Measurements from ENCODE around the gene RIN1. TPM values are rescaled to one million over a fixed set of nuclear protein-coding genes. Genes with fewer than 3 reads are reported as not detected.

The RIN1 gene
- total RNA-seq, 4 donors from 2014 or later = 3.8 to 9.3 (median 4.7) TPM

- peak within 1 kb of the TSS; percentile 66 to 96 (median 90) for H3K27ac ChIP-seq
- H3K4me1 ChIP-seq = peaks cover 0 to 53% (median 28%) of the 10 kb centered on the region in 3 donors
- TF ChIP-seq, protein P1, sequence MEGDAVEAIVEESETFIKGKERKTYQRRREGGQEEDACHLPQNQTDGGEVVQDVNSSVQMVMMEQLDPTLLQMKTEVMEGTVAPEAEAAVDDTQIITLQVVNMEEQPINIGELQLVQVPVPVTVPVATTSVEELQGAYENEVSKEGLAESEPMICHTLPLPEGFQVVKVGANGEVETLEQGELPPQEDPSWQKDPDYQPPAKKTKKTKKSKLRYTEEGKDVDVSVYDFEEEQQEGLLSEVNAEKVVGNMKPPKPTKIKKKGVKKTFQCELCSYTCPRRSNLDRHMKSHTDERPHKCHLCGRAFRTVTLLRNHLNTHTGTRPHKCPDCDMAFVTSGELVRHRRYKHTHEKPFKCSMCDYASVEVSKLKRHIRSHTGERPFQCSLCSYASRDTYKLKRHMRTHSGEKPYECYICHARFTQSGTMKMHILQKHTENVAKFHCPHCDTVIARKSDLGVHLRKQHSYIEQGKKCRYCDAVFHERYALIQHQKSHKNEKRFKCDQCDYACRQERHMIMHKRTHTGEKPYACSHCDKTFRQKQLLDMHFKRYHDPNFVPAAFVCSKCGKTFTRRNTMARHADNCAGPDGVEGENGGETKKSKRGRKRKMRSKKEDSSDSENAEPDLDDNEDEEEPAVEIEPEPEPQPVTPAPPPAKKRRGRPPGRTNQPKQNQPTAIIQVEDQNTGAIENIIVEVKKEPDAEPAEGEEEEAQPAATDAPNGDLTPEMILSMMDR (IDR thresholded peaks at IDR 0.05) = peak in 3 of 4 experiments; percentile 46 to 59 (median 50)
- TF ChIP-seq POLR2AphosphoS5 (IDR thresholded peaks at IDR 0.05) (peak; percentile 92), POLR2A (IDR thresholded peaks at IDR 0.05) (peak; percentile 79 to 84), EP300 (IDR thresholded peaks at IDR 0.05) (no peak)
- no peaks in the 10 kb centered on the region for H3K27me3 ChIP-seq
- ATAC-seq = peak; percentile 90
- H3K36me3 ChIP-seq = peaks cover 0 to 27% of the 10 kb centered on the region in 2 donors
- H3K9me3 ChIP-seq = no peaks in the 10 kb centered on the region
- H3K4me3 ChIP-seq = peak within 1 kb of the TSS; percentile 84 to 97
- WGBS, 2 donors (ENCODE audit: low coverage in 1 of 2) = 0% methylated on average over 1 of the region's 59 CpGs
Measured at GRCh38 chr11:66344550-66345315, 8.5 kb upstream of the RIN1 start, which contains the start of gene BRMS1. BRMS1 (minus strand) TSS chr11:66345104; CDS start chr11:66342234, 2,870 bp downstream.

DNA sequence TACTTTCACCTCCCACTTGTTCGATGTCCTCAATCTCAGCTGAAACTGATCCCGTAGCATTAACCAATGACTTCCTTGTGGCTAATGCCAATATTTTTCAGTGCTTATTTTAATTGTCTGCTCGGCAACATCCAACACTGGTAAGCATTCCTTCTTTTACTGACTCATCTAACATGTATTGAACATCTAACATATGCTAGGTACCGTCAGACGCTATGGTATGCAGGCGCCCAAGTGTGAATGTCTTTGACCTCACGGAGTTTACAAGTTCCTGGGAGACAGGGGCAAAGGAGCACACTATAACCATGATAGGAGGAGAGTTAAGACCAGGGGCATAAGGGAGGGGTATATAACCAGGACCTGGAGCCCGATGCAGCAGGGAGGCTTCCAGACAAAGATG is 6.9 kb upstream of the RIN1 start:
- H3K9me3 ChIP-seq = no peaks in the 10 kb centered on the region
- peaks cover 0 to 43% of the 10 kb centered on the region in 2 donors for H3K36me3 ChIP-seq
- 83 to 100% methylated on average over 1 to 7 of the region's 8 CpGs for WGBS, 2 donors (ENCODE audit: low coverage in 1 of 2)
- no peak overlapping the region for H3K4me3 ChIP-seq
- no peaks in the 10 kb centered on the region for H3K27me3 ChIP-seq
- no peak for ATAC-seq
- H3K4me1 ChIP-seq = peaks cover 0 to 45% (median 28%) of the 10 kb centered on the region in 3 donors
- no peak for TF ChIP-seq EP300 (IDR thresholded peaks at IDR 0.05)
- TF ChIP-seq, protein P1 (IDR thresholded peaks at IDR 0.05) = no peak
- TF ChIP-seq POLR2A (IDR thresholded peaks at IDR 0.05) = no peak
- TF ChIP-seq POLR2AphosphoS5 (IDR thresholded peaks at IDR 0.05) = no peak
- no peak overlapping the region for H3K27ac ChIP-seq

- Histone ChIP-seq H3K4me1 (peaks cover 0 to 45% (median 31%) of the 10 kb centered on the region in 3 donors), H3K9me3 (no peaks in the 10 kb centered on the region), H3K27ac (no peak overlapping the region), H3K36me3 (peaks cover 0 to 58% of the 10 kb centered on the region in 2 donors), H3K27me3 (no peaks in the 10 kb centered on the region), H3K4me3 (no peak overlapping the region)
- TF ChIP-seq, protein P1 (IDR thresholded peaks at IDR 0.05) = no peak
- TF ChIP-seq POLR2AphosphoS5 (IDR thresholded peaks at IDR 0.05) = no peak
- no peak for TF ChIP-seq EP300 (IDR thresholded peaks at IDR 0.05)
- TF ChIP-seq POLR2A (IDR thresholded peaks at IDR 0.05) = no peak
- no peak for ATAC-seq
- WGBS, 2 donors (ENCODE audit: low coverage in 1 of 2) = 75 to 91% methylated on average over 2 to 8 of the region's 21 CpGs
Measured at GRCh38 chr11:66341502-66342126, 5.4 kb upstream of the RIN1 start.

DNA sequence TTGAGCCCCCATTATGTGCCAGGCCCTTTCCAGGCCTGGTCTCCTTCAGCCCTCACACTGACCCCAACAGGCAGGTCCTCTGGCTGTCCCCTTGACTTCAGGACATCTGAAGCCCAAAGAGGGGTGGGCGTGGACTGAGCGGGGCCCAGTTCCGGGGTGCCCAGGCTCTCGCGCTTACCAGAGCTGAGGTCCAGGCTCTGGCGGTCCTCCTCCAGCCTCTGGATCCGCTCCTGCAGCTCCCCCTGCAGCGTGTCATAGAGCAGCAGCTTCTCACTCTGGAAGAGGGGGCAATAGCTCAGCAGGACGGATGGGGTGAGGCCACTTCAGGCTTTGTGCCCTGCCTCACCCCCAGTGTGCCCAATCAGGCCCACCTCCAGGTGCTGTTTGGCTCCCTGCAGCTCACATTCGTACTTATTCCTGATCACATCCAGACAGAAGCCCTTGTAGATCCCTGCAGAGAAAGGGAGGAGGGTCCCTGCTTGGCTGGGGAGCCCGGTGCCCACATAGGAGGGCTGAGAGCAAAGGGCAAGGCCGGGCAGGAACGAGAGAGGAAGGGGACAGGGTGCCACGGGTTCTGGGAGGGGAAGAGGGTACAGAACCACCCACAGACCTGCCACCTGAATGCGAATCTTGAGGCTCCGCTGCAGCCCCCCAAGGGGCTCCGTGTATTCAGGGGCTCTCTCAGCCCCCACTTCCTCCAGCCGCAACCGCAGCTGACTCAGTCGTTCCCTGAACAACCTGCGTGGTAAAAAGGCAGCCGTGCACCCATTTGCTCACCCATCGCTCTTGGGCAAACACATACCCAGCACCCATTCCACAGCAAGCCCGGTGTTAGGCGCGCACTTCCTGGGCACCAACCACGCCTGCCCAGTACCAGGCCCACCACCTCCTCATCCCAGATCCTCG is 4.6 kb upstream of the RIN1 start:
- WGBS, 2 donors (ENCODE audit: low coverage in 1 of 2) = 79 to 100% methylated on average over 5 to 7 of the region's 28 CpGs
- H3K27me3 ChIP-seq = no peaks in the 10 kb centered on the region
- TF ChIP-seq POLR2A (IDR thresholded peaks at IDR 0.05) (no peak), POLR2AphosphoS5 (IDR thresholded peaks at IDR 0.05) (no peak), EP300 (IDR thresholded peaks at IDR 0.05) (no peak)
- TF ChIP-seq, protein P1 (IDR thresholded peaks at IDR 0.05) = no peak
- no peak overlapping the region for H3K4me3 ChIP-seq
- H3K27ac ChIP-seq = no peak overlapping the region
- no peaks in the 10 kb centered on the region for H3K9me3 ChIP-seq
- no peak for ATAC-seq
- peaks cover 0 to 58% of the 10 kb centered on the region in 2 donors for H3K36me3 ChIP-seq
- peaks cover 0 to 45% (median 27%) of the 10 kb centered on the region in 3 donors for H3K4me1 ChIP-seq
